Measurements from ENCODE around the gene CIAO3.
"Not testable (repeated sequence)": the region's sequence is repeated elsewhere in the genome, so short reads cannot be mapped to it uniquely, and the experiment has no call there.

The CIAO3 gene

DNA sequence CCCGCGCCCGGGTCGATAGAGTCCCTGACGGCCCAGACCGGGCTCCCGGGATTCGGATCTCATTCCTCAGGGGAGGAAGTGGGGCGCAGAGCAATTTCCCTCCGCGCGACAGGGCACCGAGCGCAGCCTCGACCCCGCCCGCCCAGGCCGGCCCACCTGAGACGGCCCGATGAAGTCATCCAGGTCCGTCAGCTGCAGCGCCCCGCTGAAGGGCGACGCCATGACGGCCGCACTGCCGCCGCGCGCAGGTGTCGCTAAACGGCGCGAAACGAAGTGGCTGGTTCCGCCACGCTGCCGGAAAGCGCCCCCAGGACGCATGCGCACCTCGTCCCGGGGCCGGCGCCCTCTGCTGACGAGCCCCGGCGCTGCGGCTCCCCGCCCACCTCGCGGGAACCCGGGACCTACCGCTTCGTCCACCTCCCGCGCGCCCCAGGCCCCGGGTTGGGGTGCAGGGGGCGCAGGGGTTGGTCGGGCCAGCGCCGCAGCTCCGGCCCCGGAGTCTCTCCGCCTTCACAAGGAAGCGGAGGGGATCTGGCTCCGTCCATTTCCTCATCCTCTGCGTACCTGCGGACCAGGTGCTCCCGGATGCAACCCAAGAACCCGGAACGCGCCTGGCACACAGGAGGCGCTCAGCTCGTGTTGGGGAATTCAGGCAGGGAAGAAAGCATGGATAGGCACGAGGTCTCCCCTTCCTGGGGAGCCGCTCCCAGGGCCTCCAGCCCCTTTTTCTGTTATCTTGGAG, at the start of gene CIAO3:
CIAO3 (minus strand) TSS at position 234 of the 742 bp plus-strand sequence; CDS start at position 222, 12 bp downstream.
- peak; percentile 82 for DNase-seq (ENCODE audit: low spot score)

DNA sequence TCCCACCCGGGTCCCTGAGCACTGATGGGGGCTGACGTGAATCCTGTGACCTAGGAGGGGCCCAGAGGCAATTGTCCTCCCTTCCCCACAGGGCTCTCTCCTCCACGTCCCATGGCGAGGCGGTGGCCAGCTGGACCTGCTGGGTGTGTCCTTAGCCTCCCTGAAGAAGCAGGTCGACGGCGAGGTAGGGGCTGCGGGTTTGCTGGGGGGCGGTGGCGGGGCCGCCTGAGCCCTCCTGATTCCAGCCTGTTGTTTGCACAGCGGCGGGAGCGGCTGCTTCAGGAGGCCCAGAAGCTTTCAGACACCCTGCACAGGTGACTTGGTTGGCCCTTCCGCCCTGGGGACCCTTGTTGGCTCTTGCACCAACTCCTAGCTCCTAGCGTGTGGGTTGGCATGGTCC, 49.3 kb upstream of the CIAO3 start:
- DNase-seq (ENCODE audit: low spot score), result no peak

DNA sequence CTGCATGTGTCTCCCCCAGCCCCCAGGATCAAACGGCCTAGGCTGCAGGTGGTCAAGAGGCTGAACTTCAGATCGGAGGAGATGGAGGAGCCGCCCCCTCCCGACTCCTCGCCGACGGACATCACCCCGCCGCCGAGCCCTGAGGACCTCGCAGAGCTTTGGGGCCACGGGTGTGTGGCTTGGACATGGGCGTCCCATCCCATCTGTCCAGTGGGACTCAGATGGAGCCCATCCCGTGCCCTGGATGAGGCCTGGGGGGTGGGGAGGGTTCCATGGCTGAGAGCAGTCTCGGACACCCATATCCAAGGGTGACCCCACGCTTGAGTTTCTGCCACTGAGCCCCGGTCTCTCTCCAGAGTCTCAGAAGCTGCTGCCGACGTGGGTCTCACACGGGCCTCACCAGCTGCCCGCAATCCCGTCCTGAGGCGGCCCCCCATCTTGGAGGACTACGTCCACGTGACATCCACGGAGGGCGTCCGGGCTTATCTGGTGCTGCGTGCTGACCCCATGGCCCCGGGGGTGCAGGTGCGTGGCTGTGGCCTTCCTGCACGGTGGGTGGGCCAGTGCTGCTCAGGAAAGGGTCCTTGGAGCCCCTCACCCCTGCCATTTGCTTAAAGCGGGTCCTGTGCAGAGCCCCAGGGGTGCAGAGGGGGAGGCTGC, 48.5 kb upstream of the CIAO3 start:
- no peak for DNase-seq (ENCODE audit: low spot score)

DNA sequence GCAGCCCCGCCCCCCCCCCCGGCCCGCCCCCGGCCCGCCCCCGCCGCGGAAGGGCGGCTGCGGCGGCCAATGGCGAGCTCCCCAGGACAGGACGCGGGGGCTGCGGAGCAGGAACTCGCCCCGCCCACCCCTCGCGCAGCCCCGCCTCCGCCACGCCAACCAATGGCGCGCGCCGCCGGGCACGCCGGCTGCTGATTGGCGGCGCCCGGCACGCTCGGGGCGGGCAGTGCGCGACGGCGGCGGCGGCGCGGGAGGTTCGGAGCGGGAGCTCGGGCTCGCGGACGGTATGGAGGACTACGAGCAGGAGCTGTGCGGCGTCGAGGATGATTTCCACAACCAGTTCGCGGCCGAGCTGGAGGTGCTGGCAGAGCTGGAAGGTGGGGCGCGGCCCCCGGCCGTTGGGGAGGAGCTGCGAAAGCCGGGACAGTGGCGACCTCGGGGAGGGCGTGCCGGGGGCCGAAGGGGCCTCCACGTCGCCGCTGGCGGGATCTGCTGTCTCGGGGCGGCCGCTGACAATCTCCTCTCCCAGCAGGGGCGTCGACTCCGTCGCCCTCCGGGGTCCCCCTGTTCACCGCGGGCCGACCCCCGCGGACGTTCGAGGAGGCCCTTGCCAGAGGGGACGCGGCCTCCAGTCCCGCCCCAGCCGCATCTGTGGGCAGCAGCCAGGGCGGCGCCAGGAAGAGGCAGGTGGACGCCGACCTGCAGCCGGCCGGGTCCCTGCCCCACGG, 47.8 kb upstream of the CIAO3 start, which contains the start of gene CHTF18:
CHTF18 (plus strand) TSS at position 222 of the 728 bp plus-strand sequence; CDS start at position 287, 65 bp downstream.
- DNase-seq (ENCODE audit: low spot score), result peak; percentile 85

DNA sequence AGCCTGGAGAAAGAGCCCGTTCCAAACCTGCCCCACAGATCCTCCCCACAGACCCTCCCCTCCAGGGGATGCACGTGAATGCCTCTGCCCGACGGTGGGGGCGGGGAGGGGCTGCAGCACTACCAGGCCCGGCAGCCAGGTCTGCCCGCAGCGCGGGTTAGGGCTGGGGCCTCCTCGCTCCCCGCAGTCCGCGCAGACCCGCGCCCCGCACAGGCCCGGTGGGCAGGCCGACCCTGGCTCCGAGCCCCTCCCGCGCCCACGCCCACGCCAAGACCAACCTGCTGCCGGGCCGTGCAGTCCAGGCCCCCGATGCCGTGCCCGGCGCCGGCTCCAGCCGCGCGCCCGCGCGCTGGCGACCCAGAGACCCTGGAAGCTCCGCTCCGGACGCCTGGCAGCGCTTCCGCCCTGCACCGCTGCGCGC, 47.2 kb upstream of the CIAO3 start, which contains the start of gene RPUSD1:
RPUSD1 (minus strand) TSS at position 404 of the 421 bp plus-strand sequence. CDS start 644 bp downstream, outside the sequence.
- no peak for DNase-seq (ENCODE audit: low spot score)

DNA sequence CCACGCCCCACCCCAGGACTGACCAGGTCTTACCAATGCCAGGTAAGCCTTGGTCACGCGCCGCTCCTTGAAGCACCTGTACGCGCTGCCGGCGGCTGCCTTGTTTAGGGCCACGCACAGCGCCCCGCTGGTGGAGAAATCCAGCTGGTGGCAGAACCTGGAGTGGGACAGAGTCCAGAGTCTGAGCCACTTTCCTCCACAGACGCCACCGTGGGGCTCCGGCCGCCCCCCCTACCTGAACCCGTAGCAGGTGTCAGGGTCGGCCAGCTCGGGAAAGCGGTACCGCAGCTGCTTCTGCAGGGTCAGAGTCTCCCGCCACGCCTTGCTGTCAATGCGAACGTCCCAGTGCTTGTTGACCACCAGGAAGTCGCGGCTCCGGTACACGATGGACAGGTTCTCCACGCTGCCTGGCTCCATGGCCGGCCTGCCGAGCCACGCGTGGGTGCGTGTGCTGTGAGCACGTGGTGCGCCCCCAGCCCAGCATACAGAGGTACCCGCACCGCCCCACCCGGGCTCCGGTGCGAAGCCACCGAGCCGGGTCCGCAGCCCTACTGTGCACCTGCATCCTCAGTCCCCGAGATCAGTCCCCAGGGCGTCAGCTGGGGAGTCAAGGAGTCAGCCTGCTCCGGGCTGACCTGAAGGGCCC, 46.6 kb upstream of the CIAO3 start:
- DNase-seq (ENCODE audit: low spot score), result no peak

DNA sequence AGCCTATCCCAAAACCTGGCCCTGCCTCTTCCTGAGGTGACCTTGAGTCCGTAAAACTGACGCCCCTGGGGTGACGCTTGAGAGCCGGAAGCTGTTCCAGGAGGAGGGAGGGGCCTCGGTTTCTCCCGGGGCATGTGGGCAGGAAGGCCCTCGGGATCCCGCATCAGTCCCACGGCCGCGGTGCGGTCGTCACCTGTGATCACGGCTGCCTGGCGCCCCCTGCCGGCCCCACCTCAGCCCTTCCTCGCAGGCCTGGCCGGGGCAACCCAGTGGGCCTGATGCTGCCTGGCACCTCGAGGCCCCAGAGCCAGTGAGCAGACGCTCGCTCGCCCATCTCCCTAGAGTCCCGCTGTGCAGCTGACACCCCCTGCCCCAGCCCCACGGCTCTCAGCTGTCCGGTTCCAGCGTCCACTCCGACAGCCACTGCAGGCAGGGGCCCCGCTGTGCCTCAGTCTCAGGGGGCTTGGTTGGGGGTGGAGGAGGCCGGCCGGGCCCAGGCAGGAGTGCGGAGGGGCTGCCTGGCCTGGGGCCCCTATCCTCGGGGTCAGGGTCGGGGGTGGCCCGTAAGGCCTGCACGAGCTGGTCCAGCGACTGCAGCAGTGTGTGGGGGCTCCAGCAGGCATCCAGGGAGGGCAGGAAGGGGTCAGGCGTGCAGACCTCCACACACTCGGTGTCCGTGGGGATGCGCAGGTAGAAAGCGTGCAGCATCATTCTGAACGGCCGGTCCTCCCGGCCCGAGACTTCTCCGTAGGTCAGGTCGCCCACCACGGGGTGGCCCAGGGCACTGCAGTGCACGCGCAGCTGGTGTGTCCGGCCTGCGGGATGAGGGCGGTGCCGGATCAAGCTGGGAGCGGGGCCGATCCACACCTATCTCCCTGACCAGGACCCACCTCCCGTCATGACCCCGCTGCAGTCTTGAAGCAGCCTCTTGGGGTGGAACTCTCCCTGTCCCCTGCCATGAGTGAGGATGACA, 45.1 kb upstream of the CIAO3 start:
- DNase-seq (ENCODE audit: low spot score), result peak; percentile 61

DNA sequence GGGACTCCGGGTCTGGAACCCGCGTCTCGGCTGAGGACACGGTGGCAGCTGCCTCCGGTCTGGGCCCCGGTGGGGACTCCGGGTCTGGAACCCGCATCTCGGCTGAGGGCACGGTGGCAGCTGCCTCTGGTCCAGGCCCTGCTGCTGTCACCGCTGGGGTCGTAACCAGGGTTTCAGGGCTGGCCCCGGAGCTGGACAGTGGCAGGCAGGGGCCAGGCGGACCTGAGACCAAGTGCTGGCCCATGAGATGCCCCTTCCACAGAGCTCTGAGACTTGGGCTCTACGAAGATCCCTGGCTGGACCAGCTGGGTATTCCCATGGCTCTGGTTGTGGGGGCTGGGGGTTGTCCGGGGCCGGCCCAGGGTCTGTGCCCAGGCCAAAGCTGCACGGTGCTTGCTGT, 43.6 kb upstream of the CIAO3 start:
- DNase-seq (ENCODE audit: low spot score), result no peak

DNA sequence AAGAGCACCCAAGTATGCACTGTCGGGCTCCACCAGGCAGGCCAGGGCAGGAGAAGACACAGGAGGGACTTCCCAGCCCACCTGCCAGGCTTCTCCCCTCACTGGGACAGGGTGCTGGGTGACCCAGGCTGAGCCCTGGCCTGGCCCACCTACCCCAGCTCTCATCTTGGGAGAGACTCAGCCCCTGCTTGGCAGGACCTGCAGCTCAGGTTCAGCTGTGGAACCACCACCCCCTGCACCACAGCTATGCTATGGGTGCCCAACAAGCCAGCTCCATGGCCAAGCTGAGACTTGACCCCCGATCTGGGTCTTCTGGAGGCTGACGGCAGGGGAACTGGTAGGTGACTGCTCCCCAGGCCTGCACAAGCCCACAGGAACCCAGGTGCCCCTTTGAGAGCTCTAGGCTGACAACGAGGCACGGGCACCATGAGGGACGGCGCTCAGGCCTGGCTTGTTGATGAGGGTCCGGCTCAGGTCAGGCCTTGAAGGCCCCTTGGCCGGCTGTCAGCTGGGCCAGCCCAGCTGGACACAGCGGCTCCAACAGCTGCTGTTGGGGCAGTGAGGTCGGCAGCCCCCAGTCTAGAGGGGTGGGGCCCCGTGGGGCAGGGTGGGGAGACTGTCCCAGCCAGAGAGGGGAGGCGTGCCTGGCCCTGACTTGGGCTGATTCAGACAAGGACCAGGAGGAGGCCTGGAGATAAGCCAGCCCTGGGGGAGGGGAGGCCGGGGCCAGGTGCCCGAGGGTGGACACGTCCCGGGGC, 42.8 kb upstream of the CIAO3 start:
- DNase-seq (ENCODE audit: low spot score), result no peak

DNA sequence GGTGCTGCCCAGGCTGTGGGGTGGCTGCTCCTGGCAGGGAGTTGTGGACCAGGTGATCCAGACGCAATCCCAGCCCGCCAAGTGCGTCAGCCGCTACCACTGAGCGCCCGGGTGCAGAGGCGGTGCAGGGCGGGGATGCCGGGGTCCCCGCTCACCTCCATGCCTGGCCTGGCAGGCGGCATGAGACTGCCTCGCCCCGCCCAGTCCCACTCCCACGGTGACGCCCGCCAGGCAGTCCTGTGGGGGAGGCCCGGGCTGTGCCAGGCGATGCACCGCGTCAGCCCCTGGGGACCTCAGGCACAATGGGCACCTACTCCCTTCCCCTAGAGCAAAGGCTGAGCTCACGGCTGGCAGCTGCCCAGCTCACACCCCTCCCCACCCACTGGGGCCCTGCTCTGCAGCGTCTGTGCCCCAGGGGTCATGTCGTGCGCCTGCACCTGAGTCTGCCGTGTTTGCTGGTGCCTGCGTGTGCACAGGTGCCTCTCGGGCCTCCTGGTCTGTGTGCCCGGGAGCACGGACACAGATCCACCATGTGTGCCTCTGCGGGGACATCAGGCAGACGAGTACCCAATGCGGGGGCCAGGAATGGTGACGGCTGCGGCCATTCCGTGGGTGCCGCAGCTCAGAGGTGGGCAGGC, 42.1 kb upstream of the CIAO3 start:
- no peak for DNase-seq (ENCODE audit: low spot score)

DNA sequence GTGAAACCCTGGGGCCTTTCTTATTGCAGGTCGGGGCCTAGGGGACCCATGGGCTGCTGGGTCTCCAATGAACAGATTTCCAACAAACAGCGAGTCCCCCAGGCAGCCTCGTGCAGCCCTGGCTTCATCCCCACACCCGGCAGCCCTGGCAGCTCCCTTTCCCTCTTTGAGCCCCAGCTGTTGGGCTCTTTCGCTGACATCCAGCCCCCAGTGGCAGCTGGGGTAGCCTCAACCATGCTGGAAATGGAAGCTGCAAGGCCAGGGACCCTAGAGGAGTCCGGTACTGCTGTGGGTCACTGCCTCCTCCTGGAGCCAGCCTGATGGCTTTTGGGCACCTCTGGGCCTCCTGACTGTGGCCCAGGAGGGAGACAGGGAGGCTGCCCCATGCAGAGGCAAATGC, 41.5 kb upstream of the CIAO3 start:
- no peak for DNase-seq (ENCODE audit: low spot score)

DNA sequence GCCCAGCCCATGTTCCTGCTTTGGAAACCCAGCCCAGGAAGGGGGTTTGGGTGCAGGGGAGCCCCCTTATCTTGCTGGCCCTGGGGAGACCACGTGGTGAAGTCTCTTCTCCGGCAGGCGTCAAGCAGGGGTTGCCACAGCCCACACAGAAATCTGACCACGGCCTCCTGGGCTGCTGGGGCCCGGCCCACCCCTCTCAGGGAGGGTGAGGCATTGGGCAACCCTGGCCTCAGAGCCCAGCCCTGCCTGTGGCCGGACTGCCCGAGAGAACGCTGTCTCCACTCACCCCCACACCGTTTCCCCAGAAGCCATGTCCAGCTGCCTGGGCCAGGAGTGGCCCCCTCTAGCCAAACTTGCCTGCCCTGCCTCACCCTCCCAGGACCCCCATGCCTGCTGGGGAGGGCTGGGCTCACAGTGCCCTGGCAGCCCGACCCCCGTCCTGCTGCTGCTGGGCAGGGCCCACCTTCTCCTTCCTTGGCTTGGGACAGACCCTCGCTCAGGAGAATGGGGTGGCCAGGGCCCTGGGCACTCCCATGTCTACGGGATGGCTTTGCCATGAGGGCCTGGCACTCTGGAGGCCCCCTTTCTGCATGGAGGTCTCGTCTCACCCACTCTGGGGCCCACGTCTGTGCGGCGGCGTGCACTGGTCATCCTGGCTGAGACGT, 40.7 kb upstream of the CIAO3 start:
- DNase-seq (ENCODE audit: low spot score), result no peak

DNA sequence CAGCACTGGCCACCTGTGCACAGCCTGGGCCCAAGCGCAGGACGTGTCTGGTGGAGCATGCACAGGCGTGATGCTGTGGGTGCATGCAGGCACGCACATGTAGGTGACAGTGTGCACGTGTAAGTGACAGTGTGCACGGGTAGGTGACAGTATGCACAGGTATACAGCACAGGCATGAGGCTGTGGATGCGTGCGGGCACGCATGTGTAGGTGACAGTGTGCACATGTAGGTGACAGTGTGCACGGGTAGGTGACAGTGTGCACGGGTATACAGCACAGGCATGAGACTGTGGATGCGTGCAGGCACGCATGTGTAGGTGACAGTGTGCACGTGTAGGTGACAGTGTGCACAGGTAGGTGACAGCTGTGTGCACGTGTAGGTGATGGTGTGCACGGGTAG, 39.5 kb upstream of the CIAO3 start:
- DNase-seq (ENCODE audit: low spot score), result no peak

DNA sequence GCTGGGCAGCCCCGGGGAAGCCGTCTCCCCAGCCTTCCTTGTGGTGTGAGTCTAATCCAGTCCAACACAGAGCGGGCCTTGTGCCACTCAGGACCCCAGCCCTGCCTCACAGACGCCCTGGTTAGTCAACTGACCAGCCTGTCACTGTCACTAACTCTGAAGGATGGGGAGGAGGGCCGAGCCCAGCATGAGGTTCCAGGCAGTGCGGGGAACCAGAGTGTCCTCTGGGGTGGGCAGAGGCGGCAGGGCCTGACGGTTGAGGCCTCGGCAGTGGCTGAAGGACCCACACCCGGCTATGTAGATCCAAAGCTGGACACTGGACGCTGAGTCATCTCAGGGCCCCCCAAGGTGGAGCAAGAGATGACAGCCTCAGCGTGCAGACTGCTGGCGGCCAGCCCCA, 38.8 kb upstream of the CIAO3 start:
- no peak for DNase-seq (ENCODE audit: low spot score)

DNA sequence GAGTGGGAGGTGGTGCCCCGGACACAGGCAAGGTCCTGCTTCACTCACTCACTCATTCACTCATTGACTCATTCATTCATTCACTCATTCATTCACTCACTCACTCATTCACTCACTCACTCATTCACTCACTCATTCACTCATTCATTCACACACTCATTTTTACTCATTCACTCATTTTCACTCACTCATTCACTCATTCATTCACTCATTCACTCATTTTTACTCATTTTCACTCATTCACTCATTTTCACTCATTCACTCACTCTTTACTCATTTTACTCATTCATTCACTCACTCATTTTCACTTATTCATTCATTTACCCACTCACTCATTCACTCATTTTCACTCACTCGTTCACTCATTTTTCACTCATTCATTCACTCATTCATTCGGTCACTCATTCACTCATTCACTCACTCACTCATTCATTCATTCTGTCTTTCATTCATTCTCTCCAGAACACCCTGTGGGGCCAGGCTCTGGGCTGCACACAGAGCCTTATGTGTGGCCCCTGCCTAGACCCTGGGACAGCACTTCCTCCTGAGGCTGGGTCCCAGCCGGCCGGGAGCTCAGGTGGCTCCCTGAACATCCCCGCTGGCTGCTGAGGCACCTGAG, 38.2 kb upstream of the CIAO3 start:
- no peak for DNase-seq (ENCODE audit: low spot score)

DNA sequence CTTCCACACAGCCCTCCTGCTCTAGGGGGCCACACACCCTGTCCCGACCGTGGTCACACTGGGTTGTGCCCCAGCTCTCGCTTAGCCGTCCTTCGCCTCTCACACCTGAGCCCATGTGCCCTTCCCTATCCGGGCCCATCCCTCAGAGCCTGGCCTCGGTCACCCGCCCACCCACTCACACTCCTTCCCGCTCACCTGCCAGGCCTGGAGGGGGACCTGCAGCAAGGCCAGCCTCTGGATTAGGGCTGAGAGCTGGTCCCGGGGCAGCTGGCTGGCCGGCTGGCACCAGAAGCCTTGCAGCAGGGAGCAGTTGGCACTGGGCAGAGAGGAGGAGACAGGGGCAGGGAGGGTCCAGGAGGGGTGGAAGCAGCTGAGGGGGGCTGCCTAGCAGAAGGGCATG, 37.6 kb upstream of the CIAO3 start:
- DNase-seq (ENCODE audit: low spot score), result no peak

DNA sequence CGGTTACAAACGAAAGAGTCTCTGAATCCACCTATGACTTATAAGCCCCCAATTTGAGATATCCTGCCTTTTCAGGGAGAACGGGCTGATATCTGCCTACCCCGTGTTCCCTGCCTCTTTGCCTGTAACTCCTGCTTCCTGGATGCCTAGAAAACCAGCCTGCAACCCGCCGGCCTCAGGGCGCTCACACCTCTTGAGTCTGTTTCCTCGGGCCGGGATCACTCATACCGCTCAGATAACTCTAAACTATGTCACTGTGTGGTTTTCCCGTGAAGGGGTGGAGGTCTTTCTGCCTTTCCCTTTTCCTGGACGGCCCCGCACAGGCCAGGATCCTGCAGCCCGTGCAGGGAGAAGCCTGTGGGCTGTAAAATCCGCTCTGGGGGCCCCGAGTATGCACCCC, 37.0 kb upstream of the CIAO3 start:
- no peak for DNase-seq (ENCODE audit: low spot score)

DNA sequence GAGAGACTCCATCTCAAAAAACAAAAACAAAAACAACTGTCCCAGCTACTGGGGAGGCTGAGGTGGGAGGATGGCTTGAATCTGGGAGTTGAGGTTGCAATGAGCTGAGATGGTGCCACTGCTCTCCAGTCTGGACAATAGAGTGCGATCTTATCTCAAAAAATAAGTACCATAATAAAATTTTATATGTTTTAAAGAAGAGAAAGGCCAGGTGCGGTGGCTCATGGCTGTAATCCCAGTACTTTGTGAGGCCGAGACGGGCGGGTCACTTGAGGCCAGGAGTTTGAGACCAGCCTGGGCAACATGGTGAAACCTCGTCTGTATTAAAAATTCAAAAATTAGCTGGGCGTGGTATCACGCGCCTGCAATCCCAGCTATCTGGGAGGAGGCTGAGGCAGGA, 36.0 kb upstream of the CIAO3 start:
- DNase-seq (ENCODE audit: low spot score), result no peak

DNA sequence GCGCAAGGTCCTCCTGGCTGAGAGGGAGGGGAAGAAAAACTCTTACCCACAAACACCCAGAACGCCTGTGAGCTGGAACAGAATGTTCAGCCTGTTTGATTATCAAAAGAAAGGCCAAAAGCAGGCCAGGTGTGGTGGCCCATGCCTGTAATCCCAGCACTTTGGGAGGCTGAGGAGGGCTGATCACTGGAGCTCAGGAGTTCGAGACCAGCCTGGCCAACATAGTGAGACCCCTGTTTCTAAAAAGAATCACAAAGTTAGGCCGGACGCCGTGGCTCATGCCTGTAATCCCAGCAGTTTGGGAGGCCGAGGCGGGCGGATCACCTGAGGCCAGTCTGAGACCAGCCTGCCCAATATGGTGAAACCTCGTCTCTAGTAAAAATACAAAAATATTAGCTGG, 35.5 kb upstream of the CIAO3 start:
- not testable (repeated sequence) for DNase-seq (ENCODE audit: low spot score)

All from cerebellar cortex (tissue), 1 donor.